GM19099 (cell line): Measurements from ENCODE around the gene TTLL8.

Source experiments
- POLR2A ChIP-seq: IDR thresholded peaks from 3 replicates; pipeline ENCODE4 v1.6.1; 2011; ENCODE audit warnings: low read depth; ENCODE audit not compliant: insufficient read length; ENCODE audit errors: extremely low read depth

The TTLL8 gene

GRCh38 chr22:50044485-50045118 lies 13.5 kb downstream of the TTLL8 start:
- no peak for TF ChIP-seq POLR2A

GRCh38 chr22:50041361-50042065 lies 16.6 kb downstream of the TTLL8 start:
- no peak for TF ChIP-seq POLR2A

- no peak for TF ChIP-seq POLR2A
Observed at GRCh38 chr22:50040717-50041116, 17.4 kb downstream of the TTLL8 start.

GRCh38 chr22:50039669-50040443 lies 18.2 kb downstream of the TTLL8 start:
- no peak for TF ChIP-seq POLR2A

GRCh38 chr22:50035976-50036724 lies 21.9 kb downstream of the TTLL8 start:
- TF ChIP-seq POLR2A: no peak

GRCh38 chr22:50035131-50035881 lies 22.8 kb downstream of the TTLL8 start:
- TF ChIP-seq POLR2A: no peak

- TF ChIP-seq POLR2A: no peak
Observed at GRCh38 chr22:50034126-50035081, 23.7 kb downstream of the TTLL8 start.

- no peak for TF ChIP-seq POLR2A
Observed at GRCh38 chr22:50032941-50033601, 25.0 kb downstream of the TTLL8 start.

GRCh38 chr22:50032109-50032871 lies 25.8 kb downstream of the TTLL8 start:
- TF ChIP-seq POLR2A: no peak

GRCh38 chr22:50031189-50032091 lies 26.7 kb downstream of the TTLL8 start:
- no peak for TF ChIP-seq POLR2A
